Skin epidermis (tissue), 12 donors: ENCODE measurements around the gene AFG3L2.

ENCODE experiments used
- H3K27ac ChIP-seq, 21 experiments: fragments of 200-600 bp; sonication (generic) in 11 of 21; one replicate each; pipeline ENCODE4 v1.5.0; 2020; ENCODE audit warnings: mild to moderate bottlenecking in 3 of 21, inconsistent platforms in 2 of 21, moderate library complexity in 2 of 21
- H3K4me3 ChIP-seq, 7 experiments: fragments of 200-600 bp; sonication (generic) in 2 of 7; one replicate each; pipeline ENCODE4 v1.5.0; 2020; ENCODE audit warnings: inconsistent platforms in 2 of 7, mild to moderate bottlenecking in 2 of 7, moderate library complexity in 1 of 7

The AFG3L2 gene

GRCh38 chr18:12369211-12369610 lies 7.8 kb downstream of the AFG3L2 start:
- H3K27ac ChIP-seq, result no peak overlapping the region
- H3K4me3 ChIP-seq, result no peak overlapping the region

GRCh38 chr18:12366784-12367183 lies 10.2 kb downstream of the AFG3L2 start:
- Histone ChIP-seq H3K4me3 (no peak overlapping the region), H3K27ac (no peak overlapping the region)

DNA sequence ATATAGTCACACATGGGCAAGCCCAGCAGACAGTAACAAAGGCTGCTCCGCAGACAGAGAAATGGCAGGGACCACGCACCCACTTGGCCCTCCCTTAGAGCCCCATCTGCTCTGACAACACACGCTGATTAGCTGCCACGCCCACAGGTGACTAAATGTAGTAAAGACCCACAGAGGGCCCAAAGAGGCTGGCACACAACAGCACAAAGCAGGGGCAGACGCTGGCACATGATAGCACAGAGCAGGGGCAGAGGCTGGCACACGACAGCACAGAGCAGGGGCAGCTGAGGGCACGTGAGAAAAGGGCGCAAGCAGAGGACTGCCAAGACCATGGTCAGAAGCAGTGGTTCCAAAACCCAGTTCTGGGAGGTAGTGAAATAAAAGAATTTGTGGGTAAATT lies 10.6 kb downstream of the AFG3L2 start:
- H3K4me3 ChIP-seq, result no peak overlapping the region
- H3K27ac ChIP-seq, result no peak overlapping the region

DNA sequence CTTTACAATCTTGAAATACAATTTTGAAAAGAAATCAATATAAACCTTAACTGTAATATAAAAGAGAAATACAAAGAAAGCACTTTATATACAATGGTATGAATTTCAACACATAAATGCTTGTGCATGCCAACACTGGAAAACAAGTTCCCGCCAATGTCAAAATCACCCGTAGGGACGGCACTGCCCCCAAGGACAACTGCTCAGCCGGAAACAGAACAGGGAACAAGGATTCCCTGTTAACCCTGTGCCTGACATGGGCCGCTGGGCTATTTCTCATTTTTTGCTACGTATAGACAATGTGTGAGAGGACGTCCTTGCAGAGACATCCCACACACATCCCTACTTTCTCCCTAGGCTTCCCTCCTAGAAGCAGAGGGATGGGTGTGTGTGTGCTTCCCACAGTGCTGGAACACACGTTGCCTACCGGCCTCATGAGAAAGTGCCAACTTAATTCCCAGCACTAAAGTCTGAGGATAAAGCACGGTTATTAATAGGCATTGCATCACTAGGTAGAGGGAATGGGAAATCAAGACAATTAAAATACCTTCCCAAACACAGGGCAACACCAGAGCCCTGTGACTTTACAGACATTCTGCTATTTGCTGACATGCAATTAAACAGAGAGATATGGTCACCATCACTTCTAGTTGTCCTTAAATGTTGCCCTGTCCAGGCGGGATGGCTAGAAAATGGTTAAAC lies 14.4 kb downstream of the AFG3L2 start:
- Histone ChIP-seq H3K4me3 (no peak overlapping the region), H3K27ac (no peak overlapping the region)

GRCh38 chr18:12361770-12362378 lies 15.2 kb downstream of the AFG3L2 start:
- Histone ChIP-seq H3K4me3 (no peak overlapping the region), H3K27ac (no peak overlapping the region)

DNA sequence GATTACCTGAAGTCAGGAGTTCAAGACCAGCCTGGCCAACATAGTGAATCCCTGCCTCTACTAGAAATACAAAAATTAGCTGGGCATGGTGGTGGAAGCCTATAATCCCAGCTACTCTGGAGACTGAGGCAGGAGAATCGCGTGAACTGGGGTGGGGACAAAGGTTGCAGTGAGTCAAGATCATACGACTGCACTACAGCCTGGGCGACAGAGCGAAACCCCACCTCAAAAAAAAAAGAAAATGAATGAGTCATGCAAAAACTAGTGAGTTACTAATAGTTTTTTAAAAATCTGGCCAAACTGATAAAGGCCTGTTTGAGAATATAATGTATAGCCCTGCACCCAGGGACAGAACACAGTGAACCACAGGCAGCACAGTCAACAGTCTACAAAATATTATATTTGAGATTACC lies 17.5 kb downstream of the AFG3L2 start:
- Histone ChIP-seq H3K27ac (no peak overlapping the region), H3K4me3 (no peak overlapping the region)

DNA sequence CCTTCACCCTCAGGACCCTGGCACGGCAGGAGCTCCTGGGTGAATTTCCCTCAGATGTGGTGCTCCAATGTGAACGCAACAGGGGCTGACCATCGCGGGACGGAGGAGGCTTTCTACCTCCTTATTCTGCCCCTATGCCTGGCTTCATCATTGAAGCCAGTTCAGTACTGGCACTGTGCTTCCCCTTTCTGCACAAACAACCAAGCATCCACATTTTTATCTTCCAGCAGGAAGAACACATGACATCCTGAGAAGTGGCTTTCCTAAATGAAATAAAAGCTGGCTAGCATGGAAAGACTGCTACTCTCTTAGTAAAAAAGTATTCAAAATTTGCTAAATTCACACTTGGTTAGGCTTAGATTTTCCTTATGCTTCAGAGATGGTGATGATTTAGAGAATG lies 24.8 kb downstream of the AFG3L2 start:
- H3K27ac ChIP-seq, result no peak overlapping the region
- no peak overlapping the region for H3K4me3 ChIP-seq

DNA sequence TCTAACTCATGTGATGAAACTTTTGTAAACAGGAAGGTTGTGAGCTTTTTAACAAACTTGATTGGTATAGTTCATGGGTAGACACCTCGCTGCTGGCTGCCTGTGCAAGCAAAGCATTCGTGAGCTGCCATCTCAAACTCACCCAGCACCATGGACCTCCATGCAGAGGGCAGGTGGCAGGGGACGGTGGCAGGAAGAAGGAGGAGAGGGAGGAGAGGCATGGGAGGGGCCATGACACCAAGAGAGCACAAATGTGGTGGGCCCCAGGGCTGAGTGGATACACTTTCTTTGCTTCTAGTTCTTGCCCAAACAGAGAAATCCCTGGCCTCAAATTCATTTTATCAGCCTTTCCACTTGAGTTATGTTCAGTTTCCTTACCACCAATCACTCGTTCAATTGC lies 29.1 kb downstream of the AFG3L2 start:
- H3K4me3 ChIP-seq, result no peak overlapping the region

GRCh38 chr18:12346240-12346565 lies 30.8 kb downstream of the AFG3L2 start:
- Histone ChIP-seq H3K4me3 (no peak overlapping the region), H3K27ac (no peak overlapping the region)

More for the DNA sequence above, 29.1 kb downstream of the AFG3L2 start:
- H3K27ac ChIP-seq, result no peak overlapping the region

GRCh38 chr18:12345491-12346239 lies 31.4 kb downstream of the AFG3L2 start:
- H3K27ac ChIP-seq, result no peak overlapping the region

DNA sequence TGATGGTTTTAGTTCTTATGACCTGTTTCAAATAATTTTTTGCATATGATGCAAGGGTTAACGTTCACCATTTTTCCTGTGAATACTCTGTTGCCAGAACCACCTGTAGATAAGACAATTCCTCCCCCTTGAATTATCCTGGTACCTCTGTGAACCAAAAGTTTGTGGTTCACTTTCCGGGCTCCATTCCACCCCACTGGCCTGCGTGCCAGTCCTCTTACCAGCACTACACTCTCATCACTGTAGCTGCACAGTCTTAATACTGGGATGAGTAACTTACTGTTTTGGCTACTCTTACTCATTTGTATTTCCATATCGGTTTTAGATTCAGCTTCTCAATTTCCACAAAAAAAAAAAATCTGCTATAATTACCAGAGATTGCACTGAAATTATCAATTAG lies 34.4 kb downstream of the AFG3L2 start:
- H3K4me3 ChIP-seq, result no peak overlapping the region
- no peak overlapping the region for H3K27ac ChIP-seq

More at GRCh38 chr18:12345491-12346239, 31.4 kb downstream of the AFG3L2 start:
- no peak overlapping the region for H3K4me3 ChIP-seq

DNA sequence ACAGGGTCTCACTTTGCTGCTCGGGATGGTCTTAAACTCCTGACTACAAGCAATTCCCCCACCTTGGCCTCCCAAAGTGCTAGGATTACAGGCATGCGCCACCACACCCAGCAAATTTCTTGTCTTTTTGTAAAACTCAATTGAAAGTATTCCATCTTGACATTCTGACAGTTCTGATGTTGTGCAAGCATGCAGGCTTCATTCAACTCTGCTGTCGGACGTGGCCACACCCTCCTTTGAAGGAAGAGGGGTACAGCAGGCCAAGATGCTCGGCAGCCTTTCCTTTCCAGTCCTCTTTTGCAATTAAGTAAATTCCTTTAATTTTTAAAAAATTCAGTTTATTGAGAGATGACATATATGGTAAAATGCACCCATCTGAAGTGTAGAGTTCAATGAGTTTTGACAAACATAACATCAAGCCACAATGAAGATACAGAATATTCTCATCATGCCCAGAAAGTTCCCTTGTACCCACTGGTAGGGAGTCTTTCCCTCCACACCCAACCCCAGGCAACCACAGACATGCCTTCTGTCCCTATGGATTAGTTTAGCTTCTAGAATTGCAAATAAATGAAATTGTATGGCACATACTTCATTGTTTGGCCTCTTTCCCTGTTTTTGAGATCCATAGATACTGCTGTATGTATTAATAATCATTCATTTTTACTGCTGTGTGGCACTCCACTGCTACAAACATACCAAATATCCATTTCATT lies 35.9 kb downstream of the AFG3L2 start:
- Histone ChIP-seq H3K27ac (no peak overlapping the region), H3K4me3 (no peak overlapping the region)

- Histone ChIP-seq H3K4me3 (no peak overlapping the region), H3K27ac (no peak overlapping the region)
These were observed 38.6 kb downstream of the AFG3L2 start for GRCh38 chr18:12338382-12338781.

GRCh38 chr18:12336887-12337286 lies 40.1 kb downstream of the AFG3L2 start:
- Histone ChIP-seq H3K27ac (no peak overlapping the region), H3K4me3 (no peak overlapping the region)

DNA sequence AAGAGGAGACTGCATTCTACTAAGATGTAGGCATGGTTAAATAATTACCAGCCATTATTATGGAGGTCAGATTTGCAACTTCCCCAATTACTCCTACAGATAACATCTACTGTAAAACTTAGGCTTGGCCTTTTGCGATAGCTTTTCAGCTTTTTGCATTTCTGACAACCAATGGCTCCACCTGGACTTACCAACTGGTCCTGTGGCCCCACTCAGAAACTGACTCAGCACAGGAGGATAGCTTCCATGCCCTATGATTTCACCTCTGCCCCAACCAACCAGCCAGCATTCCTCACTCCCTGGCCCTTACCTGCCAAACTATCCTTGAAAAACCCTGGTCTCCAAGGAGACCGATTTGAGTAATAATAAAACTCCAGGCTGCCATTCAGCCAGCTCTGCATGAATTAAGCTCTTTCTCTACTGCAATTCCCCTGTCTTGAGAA lies 40.8 kb downstream of the AFG3L2 start:
- Histone ChIP-seq H3K27ac (no peak overlapping the region), H3K4me3 (no peak overlapping the region)

DNA sequence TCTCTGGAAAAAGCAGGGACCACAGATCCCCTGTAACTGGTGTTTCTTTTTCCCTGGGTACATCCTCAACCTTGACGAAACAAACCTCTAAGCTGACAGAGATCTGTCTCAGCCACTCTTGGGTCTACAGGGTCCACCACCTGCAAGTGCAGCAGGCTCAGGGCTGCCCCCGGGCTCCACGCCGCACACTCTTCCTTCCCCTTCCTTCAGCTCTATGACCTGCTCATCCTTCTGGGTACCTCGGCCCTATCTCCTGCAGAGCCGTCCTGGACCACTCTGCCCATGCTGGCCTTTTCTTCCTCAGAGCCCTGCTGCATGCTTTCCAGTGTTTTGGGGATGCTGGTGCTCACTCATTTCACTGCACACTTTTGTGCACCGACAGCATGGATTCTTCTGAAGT lies 41.5 kb downstream of the AFG3L2 start:
- Histone ChIP-seq H3K4me3 (no peak overlapping the region), H3K27ac (no peak overlapping the region)

DNA sequence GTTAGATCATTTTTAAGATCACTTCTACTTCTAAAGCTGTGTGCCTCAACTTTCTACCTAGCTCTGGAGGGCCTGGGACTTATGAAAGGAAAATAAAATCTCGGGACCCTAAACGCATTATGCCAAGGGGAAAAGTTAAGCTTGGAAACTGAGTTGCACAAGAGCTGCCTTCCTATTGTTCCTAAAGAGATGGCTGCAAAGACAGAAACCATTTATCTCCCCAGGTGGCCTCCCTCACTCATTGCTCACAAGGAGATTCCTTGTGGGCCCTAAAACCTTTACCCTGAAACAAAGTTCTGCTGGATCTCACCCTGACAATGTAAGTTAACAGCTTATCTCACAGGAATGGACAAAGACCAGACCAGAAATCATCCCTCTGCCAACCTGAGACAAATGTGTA lies 42.2 kb downstream of the AFG3L2 start:
- no peak overlapping the region for H3K27ac ChIP-seq
- no peak overlapping the region for H3K4me3 ChIP-seq

DNA sequence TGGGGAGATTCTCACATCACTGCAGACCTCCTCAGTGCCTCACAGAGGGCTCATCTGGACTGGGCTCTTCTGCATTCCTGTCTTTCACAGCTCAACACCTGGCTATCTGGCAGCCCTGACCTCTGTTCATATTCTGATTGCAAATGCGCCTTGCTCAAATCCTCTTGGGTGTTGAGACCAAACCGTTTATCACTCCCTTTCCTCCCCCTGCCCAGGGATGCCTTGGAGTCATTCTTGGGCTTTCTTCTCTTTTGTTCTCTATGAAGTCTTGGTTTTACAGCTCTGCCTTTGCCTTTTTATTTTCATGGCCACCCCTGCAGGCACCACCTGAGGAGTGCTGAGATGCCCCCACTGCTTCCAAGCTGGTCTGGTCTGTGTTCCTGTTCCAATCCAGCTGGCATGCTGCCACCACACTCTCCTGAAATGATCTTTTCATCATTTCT lies 42.6 kb downstream of the AFG3L2 start:
- no peak overlapping the region for H3K27ac ChIP-seq
- no peak overlapping the region for H3K4me3 ChIP-seq

DNA sequence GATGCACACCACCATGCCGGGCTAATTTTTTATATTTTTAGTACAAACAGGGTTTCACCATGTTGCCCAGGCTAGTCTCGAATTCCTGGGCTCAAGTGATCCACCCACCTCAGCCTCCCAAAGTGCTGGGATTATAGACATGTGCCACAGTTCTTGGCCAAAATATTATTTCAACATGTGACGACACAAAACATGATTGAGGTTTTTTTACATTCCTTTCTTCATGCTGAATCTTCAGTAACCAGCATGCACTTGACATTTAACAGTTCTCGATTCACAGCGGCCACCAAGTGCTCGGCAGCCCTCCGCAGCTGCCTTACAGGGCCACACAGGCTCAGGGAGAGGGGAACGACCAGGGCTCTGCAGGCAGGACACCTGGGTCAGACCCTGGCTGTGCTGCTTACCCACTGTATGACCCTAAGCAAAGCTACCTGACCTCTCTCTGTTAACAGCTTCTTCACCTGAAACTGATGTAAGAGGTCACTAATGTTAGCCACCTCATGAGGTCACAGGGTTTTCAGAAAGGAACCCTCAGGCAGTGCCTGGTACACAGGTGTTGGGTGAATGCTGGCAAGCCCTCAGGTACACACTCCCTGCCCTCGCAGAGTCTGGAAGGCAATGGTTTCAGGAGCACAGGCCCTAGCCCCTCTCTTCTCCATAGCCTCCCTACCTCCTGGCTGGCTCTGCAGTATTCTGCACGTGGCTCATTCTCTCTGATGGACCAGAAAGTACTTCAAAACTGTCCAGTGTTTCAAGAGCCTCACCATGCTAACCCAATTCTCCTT lies 43.3 kb downstream of the AFG3L2 start:
- peak overlapping the region in 1 of 21 experiments; percentile 16 for H3K27ac ChIP-seq
- H3K4me3 ChIP-seq, result no peak overlapping the region

GRCh38 chr18:12330766-12331165 lies 46.3 kb downstream of the AFG3L2 start:
- H3K4me3 ChIP-seq, result no peak overlapping the region
- H3K27ac ChIP-seq, result no peak overlapping the region
